ENCODE results near the gene EPHB2.

- TF ChIP-seq ATF3 (CRISPR knock-in tag; conservative IDR thresholded peaks at IDR 0.05) = no peak
- no peak for TF ChIP-seq CTCF (IDR thresholded peaks at IDR 0.05)
- TF ChIP-seq SMAD4 (CRISPR knock-in tag; IDR thresholded peaks at IDR 0.05) = no peak
- TF ChIP-seq TP53 (CRISPR knock-in tag; IDR thresholded peaks at IDR 0.05) = no peak
- no peak for TF ChIP-seq FOXJ3 (CRISPR knock-in tag; IDR thresholded peaks at IDR 0.05; ENCODE audit: borderline replicate concordance)
These were observed 87.4 kb downstream of the EPHB2 start for GRCh38 chr1:22798083-22798482.
